HepG2 (cell line): Measurements from ENCODE around the gene LDAH. TPM values are rescaled to one million over a fixed set of nuclear protein-coding genes. Genes with fewer than 3 reads are reported as not detected.

Experiments used
- BATF2 ChIP-seq: sonication (generic); formaldehyde crosslinking; IDR thresholded peaks from 2 replicates; pipeline ENCODE4 v1.8.0; 2022; ENCODE audit warnings: mild to moderate bottlenecking, missing genetic modification reagents, moderate library complexity
- HCFC1 ChIP-seq: fragments of 150-350 bp; IDR thresholded peaks from 2 replicates; pipeline ENCODE4 v1.6.1; 2014; ENCODE audit warnings: low read depth, low read length
- HNF4G ChIP-seq, 2 experiments: sonication (generic) in 1 of 2; formaldehyde crosslinking in 1 of 2; IDR thresholded peaks; 2 replicates each; pipeline versions ENCODE4 v1.4.0 to v1.6.1; 2011 to 2020; ENCODE audit warnings: borderline replicate concordance in 2 of 2, low read depth in 2 of 2, mild to moderate bottlenecking in 2 of 2, low read length in 1 of 2, missing genetic modification reagents in 1 of 2, moderate library complexity in 1 of 2
- MXD4 ChIP-seq: IDR thresholded peaks from 2 replicates; pipeline ENCODE4 v1.6.1; 2016; ENCODE audit warnings: mild to moderate bottlenecking, missing biosample characterization, missing genetic modification reagents
- PREB ChIP-seq: sonication (generic); formaldehyde crosslinking; IDR thresholded peaks from 2 replicates; pipeline ENCODE4 v1.4.0; 2020; ENCODE audit warnings: missing genetic modification reagents
- SMC3 ChIP-seq: IDR thresholded peaks from 2 replicates; pipeline ENCODE4 v1.6.1; 2011; ENCODE audit warnings: low read length, improper control_type of control experiment
- SRSF9 ChIP-seq: fragments of 200-400 bp; formaldehyde crosslinking; IDR thresholded peaks from 2 replicates; pipeline ENCODE4 v1.6.1; 2018; ENCODE audit warnings: borderline replicate concordance, mild to moderate bottlenecking, low read depth, low read length; ENCODE audit not compliant: insufficient read depth, poor library complexity, severe bottlenecking
- STAG1 ChIP-seq: sonication (generic); formaldehyde crosslinking; IDR thresholded peaks from 2 replicates; pipeline ENCODE4 v1.4.0; 2020; ENCODE audit warnings: missing genetic modification reagents
- ZFP37 ChIP-seq: sonication (generic); formaldehyde crosslinking; IDR thresholded peaks from 2 replicates; pipeline ENCODE4 v1.4.0; 2020; ENCODE audit warnings: missing genetic modification reagents, borderline replicate concordance
- ZKSCAN5 ChIP-seq: sonication (generic); formaldehyde crosslinking; IDR thresholded peaks from 2 replicates; pipeline ENCODE4 v1.5.1; 2020; ENCODE audit warnings: mild to moderate bottlenecking, missing genetic modification reagents
- ZMYM4 ChIP-seq: sonication (generic); formaldehyde crosslinking; IDR thresholded peaks from 2 replicates; pipeline ENCODE4 v1.8.1; 2023; ENCODE audit warnings: mild to moderate bottlenecking, missing genetic modification reagents
- ZNF10 ChIP-seq: sonication (generic); formaldehyde crosslinking; IDR thresholded peaks from 2 replicates; pipeline ENCODE4 v1.4.0; 2020; ENCODE audit warnings: mild to moderate bottlenecking, low read depth, missing genetic modification reagents, borderline replicate concordance
- ZNF142 ChIP-seq: sonication (generic); formaldehyde crosslinking; IDR thresholded peaks from 2 replicates; pipeline ENCODE4 v1.4.0; 2020; ENCODE audit warnings: missing genetic modification reagents
- ZNF225 ChIP-seq: sonication (generic); formaldehyde crosslinking; IDR thresholded peaks from 2 replicates; pipeline ENCODE4 v1.4.0; 2020; ENCODE audit warnings: mild to moderate bottlenecking, missing genetic modification reagents
- ZNF263 ChIP-seq: sonication (generic); formaldehyde crosslinking; IDR thresholded peaks from 2 replicates; pipeline ENCODE4 v1.4.0; 2020; ENCODE audit warnings: missing genetic modification reagents
- ZNF382 ChIP-seq: sonication (generic); formaldehyde crosslinking; IDR thresholded peaks from 2 replicates; pipeline ENCODE4 v1.5.0; 2020; ENCODE audit warnings: missing genetic modification reagents, mild to moderate bottlenecking, borderline replicate concordance
- ZNF431 ChIP-seq: sonication (generic); formaldehyde crosslinking; IDR thresholded peaks from 2 replicates; pipeline ENCODE4 v1.9.0; 2022; ENCODE audit warnings: missing genetic modification reagents, low read depth, mild to moderate bottlenecking, borderline replicate concordance
- ZNF557 ChIP-seq: sonication (generic); formaldehyde crosslinking; IDR thresholded peaks from 2 replicates; pipeline ENCODE4 v1.4.0; 2020; ENCODE audit warnings: missing genetic modification reagents
- ZNF703 ChIP-seq: sonication (generic); formaldehyde crosslinking; IDR thresholded peaks from 2 replicates; pipeline ENCODE4 v1.5.1; 2020; ENCODE audit warnings: missing genetic modification reagents, mild to moderate bottlenecking, moderate library complexity, borderline replicate concordance
- ZNF784 ChIP-seq: sonication (generic); formaldehyde crosslinking; IDR thresholded peaks from 2 replicates; pipeline ENCODE4 v1.5.1; 2020; ENCODE audit warnings: missing genetic modification reagents, mild to moderate bottlenecking, borderline replicate concordance
- polyA plus RNA-seq, 8 experiments: library from polyadenylated mRNA; depleted of rRNA in 3 of 8; stranded (reverse) in 7 of 8; unstranded in 1 of 8; fragments of >200 nt; fragmentation: Illumina TruSeq in 4 of 8; extraction: Trizol in 4 of 8; gene quantifications; 2 replicates each; pipeline versions ENCODE4 v1.2.1 to v1.2.3, GENCODE V29; 2011 to 2016; ENCODE audit warnings: low read depth in 4 of 8, missing spikeins in 1 of 8, mixed read lengths in 1 of 8; ENCODE audit not compliant: insufficient read depth in 1 of 8
- total RNA-seq, 5 experiments: library from RNA; depleted of rRNA; stranded (reverse); fragments of >200 nt; fragmentation: Illumina TruSeq; extraction: Trizol; gene quantifications; 2 replicates each; pipeline ENCODE4 v1.2.3, GENCODE V29; 2016; ENCODE audit warnings: low read depth in 1 of 5

Gene LDAH
- total and polyA plus RNA-seq, 2 of the 13 experiments (the other 11 are each of a cell fraction or from before 2014, with no cell fraction given) = 28.8 to 46.2 TPM

- TF ChIP-seq ZNF703 = no peak
- TF ChIP-seq ZNF10 (CRISPR knock-in tag) = no peak
- TF ChIP-seq PREB (CRISPR knock-in tag) = no peak
- no peak for TF ChIP-seq ZNF382 (CRISPR knock-in tag)
- no peak for TF ChIP-seq HNF4G (IDR thresholded peaks at IDR 0.05; ENCODE audit: borderline replicate concordance, low read depth, low read length)
- no peak for TF ChIP-seq HNF4G (CRISPR knock-in tag; IDR thresholded peaks at IDR 0.05; ENCODE audit: borderline replicate concordance, low read depth)
- TF ChIP-seq MXD4 (CRISPR knock-in tag) = no peak; the same call in 1 of the 2 replicates
- no peak; the same call in 1 of the 2 replicates for TF ChIP-seq ZMYM4
- no peak for TF ChIP-seq ZKSCAN5
- TF ChIP-seq ZNF263 (CRISPR knock-in tag) = 0 out of 2 replicates have a peak, but pooled peaks have one; percentile 38
- TF ChIP-seq ZFP37 (CRISPR knock-in tag) = no peak
- no peak for TF ChIP-seq HCFC1
- no peak for TF ChIP-seq ZNF784
- peak; percentile 100 for TF ChIP-seq STAG1 (CRISPR knock-in tag)
- TF ChIP-seq ZNF225 (CRISPR knock-in tag) = no peak; the same call in 1 of the 2 replicates
- TF ChIP-seq SRSF9 = no peak
- TF ChIP-seq ZNF557 (CRISPR knock-in tag) = no peak
- TF ChIP-seq ZNF431 = no peak
- no peak for TF ChIP-seq BATF2 (CRISPR knock-in tag)
- TF ChIP-seq ZNF142 = no peak
- peak; percentile 79; the same call in 1 of the 2 replicates for TF ChIP-seq SMC3
Measured at GRCh38 chr2:20642055-20642971, 180.6 kb downstream of the LDAH start (continued).
